Small intestine (tissue), 7 donors: ENCODE measurements around the gene COL16A1. TPM values are rescaled to one million over a fixed set of nuclear protein-coding genes. Genes with fewer than 3 reads are reported as not detected.

Experiments used
- DNase-seq, 2 donors: peaks; one replicate each; pipeline versions ENCODE4 v3.0.0 to v3.0.0-alpha.2; 2013
- FAIRE-seq: peaks from 2 replicates; lab custom pipeline; 2012; peaks lifted over from hg19 to GRCh38; lab: Jason Lieb, UNC
- H3K27ac ChIP-seq, 3 donors: one replicate each; pipeline ENCODE4 v1.5.1; 2013; ENCODE audit warnings: low read length in 2 of 3, mild to moderate bottlenecking in 2 of 3, control low read depth in 1 of 3, inconsistent platforms in 1 of 3, low read depth in 1 of 3, moderate library complexity in 1 of 3
- H3K27me3 ChIP-seq, 3 donors: one replicate each; pipeline ENCODE4 v1.6.1; 2013; ENCODE audit warnings: low read length in 3 of 3, inconsistent platforms in 1 of 3; ENCODE audit not compliant: control insufficient read depth in 3 of 3, insufficient read depth in 3 of 3
- H3K36me3 ChIP-seq, 3 donors: one replicate each; pipeline ENCODE4 v1.6.1; 2013; ENCODE audit warnings: low read length in 3 of 3, inconsistent platforms in 1 of 3, low read depth in 1 of 3, mild to moderate bottlenecking in 1 of 3, moderate library complexity in 1 of 3; ENCODE audit not compliant: control insufficient read depth in 3 of 3, insufficient read depth in 2 of 3
- H3K4me1 ChIP-seq, 3 donors: one replicate each; pipeline ENCODE4 v1.6.1; 2013; ENCODE audit warnings: low read length in 2 of 3, inconsistent platforms in 1 of 3, low read depth in 1 of 3, mild to moderate bottlenecking in 1 of 3, moderate library complexity in 1 of 3; ENCODE audit not compliant: control insufficient read depth in 3 of 3, insufficient read depth in 2 of 3
- H3K4me3 ChIP-seq, 3 donors: one replicate each; pipeline ENCODE4 v1.5.1; 2013; ENCODE audit warnings: low read length in 3 of 3, control low read depth in 1 of 3, inconsistent platforms in 1 of 3, low read depth in 1 of 3, mild to moderate bottlenecking in 1 of 3, moderate library complexity in 1 of 3
- H3K9me3 ChIP-seq, 2 donors: one replicate each; pipeline ENCODE4 v1.6.1; 2013; ENCODE audit warnings: low read depth in 1 of 2, low read length in 1 of 2; ENCODE audit not compliant: control insufficient read depth in 2 of 2, insufficient read depth in 1 of 2
- WGBS, 3 donors: extraction: QIAGEN DNeasy Blood & Tissue Kit; methylation state at CpG; one replicate each; pipeline ENCODE4 v1.1.7; 2013; 5-methylcytosine and 5-hydroxymethylcytosine counted together
- polyA plus RNA-seq, 4 donors: library from polyadenylated mRNA; stranded (reverse) in 3 of 4; unstranded in 1 of 4; fragments of 200-250 nt in 3 of 4; fragments of 120-200 nt in 1 of 4; gene quantifications; one replicate each; pipeline versions ENCODE4 v1.2.1 to v1.2.3, GENCODE V29; 2013
- donor health status: healthy with polysubstance abuse.
- donor health status: control.
- donor health status: control.
- donor health status: Bipolar disorder and iron deficiency.
- donor health status: healthy.

Gene COL16A1
- polyA plus RNA-seq, 4 donors: 12.3 to 124 (median 16.7) TPM

- Histone ChIP-seq H3K4me3 (no peak overlapping the region), H3K36me3 (peaks cover 0 to 17% (median 2%) of the 10 kb centered on the region in 3 donors), H3K27me3 (no peaks in the 10 kb centered on the region), H3K9me3 (no peaks in the 10 kb centered on the region), H3K27ac (no peak overlapping the region), H3K4me1 (peaks cover 10 to 46% (median 14%) of the 10 kb centered on the region in 3 donors)
- FAIRE-seq (no peak), DNase-seq (no peak)
- 81 to 87% (median 83%) methylated on average over 4 of the region's 4 CpGs for WGBS, 3 donors
Measured at GRCh38 chr1:31640964-31641363, 62.9 kb downstream of the COL16A1 start.

- Histone ChIP-seq H3K36me3 (peaks cover 0 to 21% (median 2%) of the 10 kb centered on the region in 3 donors), H3K27me3 (no peaks in the 10 kb centered on the region), H3K4me1 (peaks cover 10 to 41% (median 14%) of the 10 kb centered on the region in 3 donors), H3K9me3 (no peaks in the 10 kb centered on the region), H3K4me3 (no peak overlapping the region), H3K27ac (no peak overlapping the region)
- DNase-seq (no peak), FAIRE-seq (no peak)
Measured at GRCh38 chr1:31640179-31640578, 63.6 kb downstream of the COL16A1 start.

DNA sequence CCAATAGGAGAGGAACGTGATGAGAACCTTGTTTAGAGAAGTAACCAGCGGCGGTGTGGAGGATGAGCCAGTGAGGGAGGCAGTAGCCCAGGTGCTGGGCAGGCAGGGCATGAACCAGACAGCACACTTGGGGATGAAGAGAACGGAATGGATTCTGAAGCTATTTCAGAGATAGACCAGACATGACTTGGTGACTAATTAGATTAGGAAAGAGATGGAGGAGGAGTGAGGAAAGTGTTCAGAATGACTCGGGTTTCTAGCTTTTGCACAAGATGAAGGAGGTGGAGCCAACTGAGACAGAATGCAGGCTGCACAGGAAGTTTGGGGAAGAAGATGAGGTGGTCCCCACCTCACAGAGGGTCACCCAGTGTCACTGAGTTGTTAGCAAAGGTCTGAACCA lies 64.3 kb downstream of the COL16A1 start:
- WGBS, 3 donors: 52 to 67% (median 62%) methylated on average over 5 of the region's 5 CpGs
- Histone ChIP-seq H3K9me3 (no peaks in the 10 kb centered on the region), H3K4me3 (no peak overlapping the region), H3K36me3 (peaks cover 0 to 26% (median 2%) of the 10 kb centered on the region in 3 donors), H3K4me1 (peaks cover 10 to 41% (median 14%) of the 10 kb centered on the region in 3 donors), H3K27me3 (no peaks in the 10 kb centered on the region), H3K27ac (peak overlapping the region in 1 of 3 donors; percentile 1)
- FAIRE-seq (no peak), DNase-seq (no peak)

DNA sequence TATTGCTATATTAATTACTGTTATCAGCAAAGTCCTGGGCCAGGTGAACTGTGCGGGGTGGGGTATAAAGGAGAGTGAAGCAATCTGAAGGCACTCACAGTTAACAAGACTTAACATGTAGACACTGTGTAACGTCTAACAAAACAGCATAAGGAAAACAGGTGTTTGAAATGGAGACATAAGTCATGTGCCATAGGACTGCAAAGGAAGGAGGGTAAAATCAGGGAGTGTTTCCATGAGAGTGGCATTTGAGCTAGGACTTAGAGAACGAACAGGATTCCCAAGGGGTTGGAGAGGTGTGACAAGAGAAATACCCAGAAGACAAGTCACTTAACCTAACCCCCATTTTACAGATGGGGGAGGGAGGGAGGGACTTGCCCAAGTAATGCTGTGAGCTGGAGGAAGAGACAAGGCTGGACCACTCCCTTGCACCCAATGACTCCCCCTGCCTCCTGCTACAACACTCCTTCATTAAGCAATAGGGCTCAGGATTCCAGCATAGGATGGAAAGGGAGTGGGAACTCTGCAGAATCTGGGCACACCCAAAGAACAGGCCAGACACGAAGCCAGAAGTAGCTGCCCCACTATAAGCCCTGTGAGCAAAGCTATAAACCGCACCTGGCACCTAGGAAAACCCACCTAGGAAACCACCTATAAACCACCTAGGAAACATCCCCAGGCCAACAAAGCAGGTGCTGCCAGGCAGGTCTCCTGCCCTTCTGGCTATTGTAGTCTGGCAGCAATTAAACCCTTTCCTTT lies 65.7 kb downstream of the COL16A1 start:
- 16 to 46% (median 32%) methylated on average over 5 of the region's 5 CpGs for WGBS, 3 donors

DNA sequence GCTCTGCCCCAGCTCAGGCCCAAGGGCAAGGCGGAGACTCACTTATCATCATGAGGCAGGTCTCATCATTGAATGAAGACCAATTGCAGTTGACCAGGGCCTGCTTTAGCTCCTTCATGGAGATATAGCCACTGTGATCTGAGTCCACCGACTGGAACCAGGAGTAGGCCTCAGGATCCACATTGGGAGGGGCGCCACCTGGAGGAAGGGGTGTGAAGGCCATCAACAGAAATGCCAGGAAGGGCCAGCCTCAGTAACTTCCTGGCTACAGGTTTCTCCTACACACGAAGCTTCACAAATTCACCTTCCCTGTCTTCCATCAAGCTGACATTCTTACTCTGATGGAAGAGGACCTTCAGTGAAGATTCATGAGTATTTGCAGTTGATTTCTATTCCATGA lies 70.7 kb downstream of the COL16A1 start:
- 66 to 68% (median 68%) methylated on average over 4 of the region's 4 CpGs for WGBS, 3 donors
- FAIRE-seq (no peak), DNase-seq (peak; percentile 37 to 46)
- Histone ChIP-seq H3K4me3 (no peak overlapping the region), H3K36me3 (peaks cover 2 to 68% (median 7%) of the 10 kb centered on the region in 3 donors), H3K9me3 (no peaks in the 10 kb centered on the region), H3K27me3 (no peaks in the 10 kb centered on the region), H3K27ac (no peak overlapping the region), H3K4me1 (peaks cover 2 to 23% (median 4%) of the 10 kb centered on the region in 3 donors)

More for the DNA sequence above, 65.7 kb downstream of the COL16A1 start:
- Histone ChIP-seq H3K4me3 (no peak overlapping the region), H3K9me3 (no peaks in the 10 kb centered on the region), H3K36me3 (peaks cover 0 to 32% (median 4%) of the 10 kb centered on the region in 3 donors), H3K27me3 (no peaks in the 10 kb centered on the region), H3K27ac (peak overlapping the region; percentile 26 to 79 (median 58)), H3K4me1 (peaks cover 7 to 36% (median 10%) of the 10 kb centered on the region in 3 donors)
- DNase-seq: peak; percentile 76 to 83
- no peak for FAIRE-seq

- DNase-seq (no peak), FAIRE-seq (no peak)
- Histone ChIP-seq H3K36me3 (peaks cover 2 to 73% (median 7%) of the 10 kb centered on the region in 3 donors), H3K27ac (no peak overlapping the region), H3K27me3 (no peaks in the 10 kb centered on the region), H3K4me3 (no peak overlapping the region), H3K4me1 (peaks cover 0 to 18% (median 4%) of the 10 kb centered on the region in 3 donors), H3K9me3 (no peaks in the 10 kb centered on the region)
- WGBS, 3 donors: 76 to 91% (median 83%) methylated on average over 2 to 3 of the region's 3 CpGs
Measured at GRCh38 chr1:31632649-31633048, 71.2 kb downstream of the COL16A1 start.

- WGBS, 3 donors: 89% methylated on average over 6 of the region's 6 CpGs
- H3K4me3 ChIP-seq: no peak overlapping the region
- H3K9me3 ChIP-seq: no peaks in the 10 kb centered on the region
- no peaks in the 10 kb centered on the region for H3K27me3 ChIP-seq
- no peak overlapping the region for H3K27ac ChIP-seq
- DNase-seq: no peak
- H3K36me3 ChIP-seq: peaks cover 1 to 84% (median 7%) of the 10 kb centered on the region in 3 donors
- H3K4me1 ChIP-seq: peaks cover 0 to 6% (median 0%) of the 10 kb centered on the region in 3 donors
- no peak for FAIRE-seq
Measured at GRCh38 chr1:31628931-31629556, 74.8 kb downstream of the COL16A1 start.

- peaks cover 0 to 82% (median 7%) of the 10 kb centered on the region in 3 donors for H3K36me3 ChIP-seq
- H3K9me3 ChIP-seq: no peaks in the 10 kb centered on the region
- DNase-seq: no peak
- H3K4me3 ChIP-seq: no peak overlapping the region
- no peak overlapping the region for H3K27ac ChIP-seq
- peaks cover 0 to 2% (median 0%) of the 10 kb centered on the region in 3 donors for H3K4me1 ChIP-seq
- FAIRE-seq: no peak
- 67 to 84% (median 80%) methylated on average over 11 of the region's 11 CpGs for WGBS, 3 donors
- no peaks in the 10 kb centered on the region for H3K27me3 ChIP-seq
Measured at GRCh38 chr1:31627930-31628559, 75.8 kb downstream of the COL16A1 start.
